ENCODE results near the gene P4HB. TPM values are rescaled to one million over a fixed set of nuclear protein-coding genes. Genes with fewer than 3 reads are reported as not detected.

The P4HB gene
- total and polyA plus RNA-seq, 2 experiments from 2014 or later: 206 to 620 TPM

DNA sequence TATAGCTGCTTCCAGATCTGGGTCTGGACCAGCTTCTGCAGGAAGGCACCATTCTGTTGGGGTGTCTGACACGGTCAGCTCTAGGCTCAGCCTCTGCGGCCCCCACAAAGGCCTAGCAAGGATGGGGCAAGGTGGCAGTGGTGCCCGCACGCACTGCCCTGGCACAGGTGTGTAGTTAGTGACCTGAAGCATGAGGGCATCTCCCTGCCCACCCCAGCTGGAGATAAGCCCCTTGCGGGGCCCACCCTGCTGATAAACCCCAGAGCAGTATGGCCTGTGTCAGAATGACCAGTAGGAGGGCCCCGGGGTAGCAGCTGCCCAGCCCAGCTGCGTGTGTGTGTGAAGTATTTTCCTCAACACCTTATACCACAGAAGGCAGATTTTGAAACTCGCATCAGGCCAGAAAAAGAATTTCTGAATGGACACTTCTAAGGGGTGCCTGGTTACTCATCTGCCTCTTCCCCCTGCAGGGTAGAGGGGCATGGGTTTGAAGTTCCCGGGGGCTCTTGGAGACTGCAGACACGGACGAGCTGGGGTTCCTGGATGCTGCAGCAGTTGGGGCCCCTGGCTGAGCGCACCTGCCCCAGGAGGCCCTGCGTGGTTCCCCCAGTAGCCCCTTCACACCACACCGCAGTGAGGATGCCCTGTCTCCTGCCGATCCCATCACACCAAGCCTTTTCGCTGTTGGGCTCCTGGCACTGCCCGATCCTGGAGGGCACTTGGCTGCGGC, 6.3 kb upstream of the P4HB start:
- H3K27me3 Mint-ChIP-seq (ENCODE audit: insufficient read depth, low read depth, poor library complexity): peaks cover 41% of the 10 kb centered on the region

More for the DNA sequence above, 6.3 kb upstream of the P4HB start:
- peaks cover 35% of the 10 kb centered on the region for H3K79me2 ChIP-seq (replicated peaks; ENCODE audit: insufficient read depth)
- no peak overlapping the region for H3K4me3 ChIP-seq
- H3K36me3 ChIP-seq (ENCODE audit: insufficient read depth): 0 out of 2 replicates have a peak, but pooled peaks cover 6% of the 10 kb centered on the region
- peaks cover 28% of the 10 kb centered on the region for H4K20me1 ChIP-seq (replicated peaks; ENCODE audit: insufficient read depth)
- no peak overlapping the region for H3K4me2 ChIP-seq
- Mint-ChIP-seq H3K9me3 (no peaks in the 10 kb centered on the region; the same call in 2 of the 3 replicates), H3K36me3 (ENCODE audit: low read depth) (peaks cover 31% of the 10 kb centered on the region), H3K27ac (no peak overlapping the region), H3K4me1 (peaks cover 31% of the 10 kb centered on the region), H3K4me3 (no peak overlapping the region)
- TF ChIP-seq, protein P1, sequence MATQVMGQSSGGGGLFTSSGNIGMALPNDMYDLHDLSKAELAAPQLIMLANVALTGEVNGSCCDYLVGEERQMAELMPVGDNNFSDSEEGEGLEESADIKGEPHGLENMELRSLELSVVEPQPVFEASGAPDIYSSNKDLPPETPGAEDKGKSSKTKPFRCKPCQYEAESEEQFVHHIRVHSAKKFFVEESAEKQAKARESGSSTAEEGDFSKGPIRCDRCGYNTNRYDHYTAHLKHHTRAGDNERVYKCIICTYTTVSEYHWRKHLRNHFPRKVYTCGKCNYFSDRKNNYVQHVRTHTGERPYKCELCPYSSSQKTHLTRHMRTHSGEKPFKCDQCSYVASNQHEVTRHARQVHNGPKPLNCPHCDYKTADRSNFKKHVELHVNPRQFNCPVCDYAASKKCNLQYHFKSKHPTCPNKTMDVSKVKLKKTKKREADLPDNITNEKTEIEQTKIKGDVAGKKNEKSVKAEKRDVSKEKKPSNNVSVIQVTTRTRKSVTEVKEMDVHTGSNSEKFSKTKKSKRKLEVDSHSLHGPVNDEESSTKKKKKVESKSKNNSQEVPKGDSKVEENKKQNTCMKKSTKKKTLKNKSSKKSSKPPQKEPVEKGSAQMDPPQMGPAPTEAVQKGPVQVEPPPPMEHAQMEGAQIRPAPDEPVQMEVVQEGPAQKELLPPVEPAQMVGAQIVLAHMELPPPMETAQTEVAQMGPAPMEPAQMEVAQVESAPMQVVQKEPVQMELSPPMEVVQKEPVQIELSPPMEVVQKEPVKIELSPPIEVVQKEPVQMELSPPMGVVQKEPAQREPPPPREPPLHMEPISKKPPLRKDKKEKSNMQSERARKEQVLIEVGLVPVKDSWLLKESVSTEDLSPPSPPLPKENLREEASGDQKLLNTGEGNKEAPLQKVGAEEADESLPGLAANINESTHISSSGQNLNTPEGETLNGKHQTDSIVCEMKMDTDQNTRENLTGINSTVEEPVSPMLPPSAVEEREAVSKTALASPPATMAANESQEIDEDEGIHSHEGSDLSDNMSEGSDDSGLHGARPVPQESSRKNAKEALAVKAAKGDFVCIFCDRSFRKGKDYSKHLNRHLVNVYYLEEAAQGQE (IDR thresholded peaks at IDR 0.05; ENCODE audit: unreplicated experiment): no peak
- TF ChIP-seq, protein P2, sequence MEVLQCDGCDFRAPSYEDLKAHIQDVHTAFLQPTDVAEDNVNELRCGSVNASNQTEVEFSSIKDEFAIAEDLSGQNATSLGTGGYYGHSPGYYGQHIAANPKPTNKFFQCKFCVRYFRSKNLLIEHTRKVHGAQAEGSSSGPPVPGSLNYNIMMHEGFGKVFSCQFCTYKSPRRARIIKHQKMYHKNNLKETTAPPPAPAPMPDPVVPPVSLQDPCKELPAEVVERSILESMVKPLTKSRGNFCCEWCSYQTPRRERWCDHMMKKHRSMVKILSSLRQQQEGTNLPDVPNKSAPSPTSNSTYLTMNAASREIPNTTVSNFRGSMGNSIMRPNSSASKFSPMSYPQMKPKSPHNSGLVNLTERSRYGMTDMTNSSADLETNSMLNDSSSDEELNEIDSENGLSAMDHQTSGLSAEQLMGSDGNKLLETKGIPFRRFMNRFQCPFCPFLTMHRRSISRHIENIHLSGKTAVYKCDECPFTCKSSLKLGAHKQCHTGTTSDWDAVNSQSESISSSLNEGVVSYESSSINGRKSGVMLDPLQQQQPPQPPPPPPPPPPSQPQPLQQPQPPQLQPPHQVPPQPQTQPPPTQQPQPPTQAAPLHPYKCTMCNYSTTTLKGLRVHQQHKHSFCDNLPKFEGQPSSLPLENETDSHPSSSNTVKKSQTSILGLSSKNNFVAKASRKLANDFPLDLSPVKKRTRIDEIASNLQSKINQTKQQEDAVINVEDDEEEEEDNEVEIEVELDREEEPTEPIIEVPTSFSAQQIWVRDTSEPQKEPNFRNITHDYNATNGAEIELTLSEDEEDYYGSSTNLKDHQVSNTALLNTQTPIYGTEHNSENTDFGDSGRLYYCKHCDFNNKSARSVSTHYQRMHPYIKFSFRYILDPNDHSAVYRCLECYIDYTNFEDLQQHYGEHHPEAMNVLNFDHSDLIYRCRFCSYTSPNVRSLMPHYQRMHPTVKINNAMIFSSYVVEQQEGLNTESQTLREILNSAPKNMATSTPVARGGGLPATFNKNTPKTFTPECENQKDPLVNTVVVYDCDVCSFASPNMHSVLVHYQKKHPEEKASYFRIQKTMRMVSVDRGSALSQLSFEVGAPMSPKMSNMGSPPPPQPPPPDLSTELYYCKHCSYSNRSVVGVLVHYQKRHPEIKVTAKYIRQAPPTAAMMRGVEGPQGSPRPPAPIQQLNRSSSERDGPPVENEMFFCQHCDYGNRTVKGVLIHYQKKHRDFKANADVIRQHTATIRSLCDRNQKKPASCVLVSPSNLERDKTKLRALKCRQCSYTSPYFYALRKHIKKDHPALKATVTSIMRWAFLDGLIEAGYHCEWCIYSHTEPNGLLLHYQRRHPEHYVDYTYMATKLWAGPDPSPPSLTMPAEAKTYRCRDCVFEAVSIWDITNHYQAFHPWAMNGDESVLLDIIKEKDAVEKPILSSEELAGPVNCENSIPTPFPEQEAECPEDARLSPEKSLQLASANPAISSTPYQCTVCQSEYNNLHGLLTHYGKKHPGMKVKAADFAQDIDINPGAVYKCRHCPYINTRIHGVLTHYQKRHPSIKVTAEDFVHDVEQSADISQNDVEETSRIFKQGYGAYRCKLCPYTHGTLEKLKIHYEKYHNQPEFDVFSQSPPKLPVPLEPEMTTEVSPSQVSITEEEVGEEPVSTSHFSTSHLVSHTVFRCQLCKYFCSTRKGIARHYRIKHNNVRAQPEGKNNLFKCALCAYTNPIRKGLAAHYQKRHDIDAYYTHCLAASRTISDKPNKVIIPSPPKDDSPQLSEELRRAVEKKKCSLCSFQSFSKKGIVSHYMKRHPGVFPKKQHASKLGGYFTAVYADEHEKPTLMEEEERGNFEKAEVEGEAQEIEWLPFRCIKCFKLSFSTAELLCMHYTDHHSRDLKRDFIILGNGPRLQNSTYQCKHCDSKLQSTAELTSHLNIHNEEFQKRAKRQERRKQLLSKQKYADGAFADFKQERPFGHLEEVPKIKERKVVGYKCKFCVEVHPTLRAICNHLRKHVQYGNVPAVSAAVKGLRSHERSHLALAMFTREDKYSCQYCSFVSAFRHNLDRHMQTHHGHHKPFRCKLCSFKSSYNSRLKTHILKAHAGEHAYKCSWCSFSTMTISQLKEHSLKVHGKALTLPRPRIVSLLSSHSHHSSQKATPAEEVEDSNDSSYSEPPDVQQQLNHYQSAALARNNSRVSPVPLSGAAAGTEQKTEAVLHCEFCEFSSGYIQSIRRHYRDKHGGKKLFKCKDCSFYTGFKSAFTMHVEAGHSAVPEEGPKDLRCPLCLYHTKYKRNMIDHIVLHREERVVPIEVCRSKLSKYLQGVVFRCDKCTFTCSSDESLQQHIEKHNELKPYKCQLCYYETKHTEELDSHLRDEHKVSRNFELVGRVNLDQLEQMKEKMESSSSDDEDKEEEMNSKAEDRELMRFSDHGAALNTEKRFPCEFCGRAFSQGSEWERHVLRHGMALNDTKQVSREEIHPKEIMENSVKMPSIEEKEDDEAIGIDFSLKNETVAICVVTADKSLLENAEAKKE (CRISPR knock-in tag; IDR thresholded peaks at IDR 0.05): no peak
- TF ChIP-seq NANOG (IDR thresholded peaks at IDR 0.05; ENCODE audit: borderline replicate concordance): no peak
- no peak for TF ChIP-seq EZH2phosphoT487 (IDR thresholded peaks at IDR 0.05; ENCODE audit: unreplicated experiment)
- TF ChIP-seq ZNF331 (CRISPR knock-in tag; IDR thresholded peaks at IDR 0.05; ENCODE audit: low read depth): no peak
- no peak for TF ChIP-seq POLR2AphosphoS5 (IDR thresholded peaks at IDR 0.05; ENCODE audit: low read depth)
- TF ChIP-seq CREB1 (CRISPR knock-in tag; IDR thresholded peaks at IDR 0.05; ENCODE audit: low read depth): no peak
- no peak for TF ChIP-seq ZNF114 (CRISPR knock-in tag; IDR thresholded peaks at IDR 0.05)
- TF ChIP-seq STAT1 (IDR thresholded peaks at IDR 0.05; ENCODE audit: unreplicated experiment): no peak
- TF ChIP-seq EZH2 (IDR thresholded peaks at IDR 0.05; ENCODE audit: low read depth, unreplicated experiment): no peak
- DNase-seq (ENCODE audit: low spot score): no peak
- peak overlapping the region; percentile 91; the same call in 1 of the 2 replicates for H3K27ac ChIP-seq (ENCODE audit: low read depth)
- peaks cover 15% of the 10 kb centered on the region for H3K4me1 ChIP-seq (ENCODE audit: insufficient read depth)
- H3K9me2 ChIP-seq (ENCODE audit: insufficient read depth): no peaks in the 10 kb centered on the region
- no peak for ATAC-seq
- peaks cover 65% of the 10 kb centered on the region for H3F3A ChIP-seq (replicated peaks; ENCODE audit: low read depth)
- no peak overlapping the region for H2AFZ ChIP-seq
- no peaks in the 10 kb centered on the region for H3K27me3 ChIP-seq (ENCODE audit: insufficient read depth)

Data from GM23338 (cell line).